IMR-90 (cell line): ENCODE measurements around the gene WHRN. TPM values are rescaled to one million over a fixed set of nuclear protein-coding genes. Genes with fewer than 3 reads are reported as not detected.

Source experiments
- ATAC-seq: fragments of 200-7000 bp; cut with Tn5 transposase; 2 replicates; pipeline ENCODE4 v1.9.1; 2020; ENCODE audit warnings: low read depth, mild to moderate bottlenecking, moderate library complexity
- BruUV-seq: library from RNA; stranded (reverse); fragments of 400-500 nt; replicated peaks from 2 replicates; lab custom pipeline; 2021; lab: Mats Ljungman, UMichigan
- CTCF ChIA-PET: fragments of 300-600 bp; formaldehyde crosslinking; extraction: SDS; loops from one replicate; lab custom pipeline; 2021; ENCODE audit warnings: antibody characterized with exemption; lab: Yijun Ruan, JAX
- POLR2A ChIA-PET: fragments of 300-600 bp; sonication (Branson Sonifier 250); formaldehyde crosslinking; loops from one replicate; lab custom pipeline; 2022; ENCODE audit warnings: antibody characterized with exemption; ENCODE audit not compliant: unreplicated experiment; lab: Charles Lee
- DNase-seq: peaks from one replicate; pipeline ENCODE4 v3.0.0; 2013
- H2AFZ ChIP-seq: replicated peaks from 2 replicates; pipeline ENCODE3; 2013; ENCODE audit warnings: low read length, mild to moderate bottlenecking; ENCODE audit not compliant: poor library complexity
- H2AK5ac ChIP-seq: 2 replicates; pipeline ENCODE4 v1.6.1; 2013; ENCODE audit warnings: low read depth, low read length, inconsistent platforms
- H2AK9ac ChIP-seq: replicated peaks from 2 replicates; pipeline ENCODE3; 2013; ENCODE audit warnings: mild to moderate bottlenecking, low read depth, low read length, moderate library complexity; ENCODE audit not compliant: poor library complexity
- H2BK120ac ChIP-seq: 2 replicates; pipeline ENCODE4 v1.6.1; 2013; ENCODE audit warnings: low read depth, low read length, inconsistent platforms
- H2BK15ac ChIP-seq: 3 replicates; pipeline ENCODE4 v1.6.1; 2013; ENCODE audit warnings: low read depth, low read length, inconsistent platforms
- H2BK20ac ChIP-seq: 2 replicates; pipeline ENCODE4 v1.6.1; 2013; ENCODE audit warnings: low read depth, mild to moderate bottlenecking, inconsistent platforms, low read length, moderate library complexity
- H2BK5ac ChIP-seq: 2 replicates; pipeline ENCODE4 v1.6.1; 2013; ENCODE audit warnings: mild to moderate bottlenecking, low read depth, low read length, inconsistent platforms; ENCODE audit not compliant: poor library complexity, severe bottlenecking
- H3K14ac ChIP-seq: replicated peaks from 2 replicates; pipeline ENCODE4 v1.6.1; 2013; ENCODE audit warnings: low read depth, low read length, inconsistent platforms
- H3K18ac ChIP-seq: 2 replicates; pipeline ENCODE4 v1.6.1; 2013; ENCODE audit warnings: low read depth, low read length, control low read depth
- H3K23ac ChIP-seq: 2 replicates; pipeline ENCODE4 v1.6.1; 2013; ENCODE audit warnings: low read depth, low read length, inconsistent platforms
- H3K27ac ChIP-seq: 2 replicates; pipeline ENCODE4 v1.5.1; 2013; ENCODE audit warnings: mild to moderate bottlenecking, control low read depth, low read length; ENCODE audit not compliant: insufficient read depth
- H3K27me3 ChIP-seq: 2 replicates; pipeline ENCODE4 v1.6.1; 2013; ENCODE audit warnings: low read length; ENCODE audit not compliant: control insufficient read depth, insufficient read depth
- H3K36me3 ChIP-seq: 2 replicates; pipeline ENCODE4 v1.6.1; 2013; ENCODE audit warnings: low read length, mixed read lengths; ENCODE audit not compliant: control insufficient read depth, insufficient read depth
- H3K4ac ChIP-seq: 2 replicates; pipeline ENCODE4 v1.6.1; 2013; ENCODE audit warnings: low read depth, low read length, inconsistent platforms
- H3K4me1 ChIP-seq: 2 replicates; pipeline ENCODE4 v1.6.1; 2013; ENCODE audit warnings: low read length, mixed read lengths; ENCODE audit not compliant: control insufficient read depth, insufficient read depth
- H3K4me2 ChIP-seq: 2 replicates; pipeline ENCODE4 v1.6.1; 2013; ENCODE audit warnings: low read depth, mild to moderate bottlenecking, control low read depth, low read length, moderate library complexity
- H3K4me3 ChIP-seq: 2 replicates; pipeline ENCODE4 v1.5.1; 2013; ENCODE audit warnings: low read depth, mild to moderate bottlenecking, control low read depth, low read length, moderate library complexity; ENCODE audit not compliant: insufficient read depth
- H3K56ac ChIP-seq: 2 replicates; pipeline ENCODE4 v1.6.1; 2013; ENCODE audit warnings: low read length, inconsistent platforms; ENCODE audit not compliant: insufficient read depth; ENCODE audit errors: extremely low read depth
- H3K79me1 ChIP-seq, 2 experiments: 2 replicates each; pipeline ENCODE4 v1.6.1; 2013; ENCODE audit warnings: low read length in 2 of 2, inconsistent platforms in 1 of 2, low read depth in 1 of 2
- H3K9ac ChIP-seq: 2 replicates; pipeline ENCODE4 v1.6.1; 2013; ENCODE audit warnings: low read depth, low read length, control low read depth
- H3K9me1 ChIP-seq: 2 replicates; pipeline ENCODE4 v1.6.1; 2013; ENCODE audit warnings: low read length, inconsistent platforms; ENCODE audit not compliant: insufficient read depth
- H3K9me3 ChIP-seq: 2 replicates; pipeline ENCODE4 v1.6.1; 2013; ENCODE audit warnings: low read length; ENCODE audit not compliant: control insufficient read depth, insufficient read depth
- H4K20me1 ChIP-seq: 2 replicates; pipeline ENCODE4 v1.6.1; 2013; ENCODE audit warnings: low read length, inconsistent platforms; ENCODE audit not compliant: insufficient read depth
- H4K5ac ChIP-seq: 2 replicates; pipeline ENCODE4 v1.6.1; 2013; ENCODE audit warnings: mild to moderate bottlenecking, low read depth, low read length, control low read depth
- H4K8ac ChIP-seq, 2 experiments: 2 replicates each; pipeline ENCODE4 v1.6.1; 2013; ENCODE audit warnings: low read depth in 2 of 2, low read length in 2 of 2, control low read depth in 1 of 2, inconsistent platforms in 1 of 2
- H4K91ac ChIP-seq: 2 replicates; pipeline ENCODE4 v1.6.1; 2013; ENCODE audit warnings: low read depth, low read length, inconsistent platforms; ENCODE audit not compliant: insufficient read depth
- BHLHE40 ChIP-seq: fragments of 150-350 bp; IDR thresholded peaks from 2 replicates; pipeline ENCODE4 v1.6.1; 2016; ENCODE audit warnings: mild to moderate bottlenecking, low read depth, low read length
- ELK1 ChIP-seq: fragments of 150-350 bp; IDR thresholded peaks from 2 replicates; pipeline ENCODE4 v1.6.1; 2016; ENCODE audit warnings: low read depth, mild to moderate bottlenecking, low read length, moderate library complexity, borderline replicate concordance
- MAFK ChIP-seq: IDR thresholded peaks from 2 replicates; pipeline ENCODE4 v1.6.1; 2012; ENCODE audit warnings: low read depth, low read length, improper control_type of control experiment
- WGBS, 2 experiments: methylation state at CpG; one replicate each; pipeline versions ENCODE4 v1.1.5 to v1.1.7; 2013; ENCODE audit warnings: missing lambda C conversion rate in 2 of 2; ENCODE audit not compliant: insufficient read length in 1 of 2; ENCODE audit errors: extremely low coverage in 2 of 2; 5-methylcytosine and 5-hydroxymethylcytosine counted together
- dilution Hi-C: fragments of 300-500 bp; cut with HindIII; formaldehyde crosslinking; loops from one replicate; pipeline ENCODE4 v1.14.3; 2018; ENCODE audit warnings: low sequenced_read_pairs; ENCODE audit not compliant: unreplicated experiment
- in situ Hi-C: fragments of 300-500 bp; cut with MboI; formaldehyde crosslinking; loops from 3 replicates; pipeline ENCODE4 v1.14.3; 2019; ENCODE audit warnings: low sequenced_read_pairs, inconsistent platforms, mixed read lengths
- intact Hi-C: fragments of 100-400 bp; cut with micrococcal nuclease; formaldehyde crosslinking; loops from 2 replicates; pipeline ENCODE4 v1.10.0; 2022
- polyA plus RNA-seq, 3 experiments: library from polyadenylated mRNA; depleted of rRNA; stranded (reverse); fragments of >200 nt; gene quantifications; 2 replicates each; pipeline ENCODE4 v1.2.3, GENCODE V29; 2012; ENCODE audit warnings: low replicate concordance in 1 of 3
- total RNA-seq: library from RNA; depleted of rRNA; stranded (reverse); fragments of >200 nt; gene quantifications from 2 replicates; pipeline ENCODE4 v1.2.3, GENCODE V29; 2012

WHRN gene
- total and polyA plus RNA-seq, 2 of the 4 experiments (the other 2 are of a cell fraction) = 0.18 to 2.6 TPM

DNA sequence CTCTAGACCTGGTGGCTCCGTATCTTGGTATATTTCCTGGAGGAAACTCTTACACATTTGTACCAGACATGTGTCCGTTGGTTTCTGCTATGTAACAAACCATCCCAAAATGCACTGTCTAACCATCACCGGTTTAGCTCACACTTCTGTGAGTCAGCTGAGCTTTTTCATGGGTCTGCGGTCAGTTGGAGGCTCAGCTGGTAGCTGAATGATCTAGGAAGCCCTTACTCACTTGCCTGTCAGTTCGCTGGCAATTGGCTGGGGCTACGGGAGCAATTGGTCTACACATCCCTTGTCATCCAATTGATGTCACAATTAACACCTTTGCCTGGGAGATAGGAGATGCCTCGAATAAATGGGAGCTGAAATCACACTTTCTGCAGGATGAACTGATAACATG lies 11.6 kb upstream of the WHRN start:
- in situ Hi-C loops = no loop called here
- Histone ChIP-seq H3K4me3 (no peak overlapping the region), H3K9me1 (no peaks in the 10 kb centered on the region; the same call in 1 of the 2 replicates), H3K27ac (no peak overlapping the region), H2AFZ (no peak overlapping the region), H4K20me1 (no peaks in the 10 kb centered on the region), H3K27me3 (peaks cover 26% of the 10 kb centered on the region), H3K14ac (no peak overlapping the region), H3K36me3 (no peaks in the 10 kb centered on the region), H2AK5ac (no peak overlapping the region), H3K9ac (no peak overlapping the region), H2BK5ac (no peak overlapping the region), H3K23ac (no peak overlapping the region), H3K4ac (no peak overlapping the region), H2BK120ac (no peak overlapping the region), H2AK9ac (peak overlapping the region; percentile 48), H3K79me1 (no peaks in the 10 kb centered on the region), H4K8ac (no peak overlapping the region), H4K5ac (no peak overlapping the region), H3K56ac (no peak overlapping the region), H2BK20ac (no peak overlapping the region), H4K91ac (no peak overlapping the region), H3K4me2 (no peak overlapping the region), H3K4me1 (no peaks in the 10 kb centered on the region), H2BK15ac (no peak overlapping the region), H3K18ac (no peak overlapping the region), H3K9me3 (0 out of 2 replicates have a peak, but pooled peaks cover 1% of the 10 kb centered on the region)
- intact Hi-C loops = no loop called here
- peak; percentile 61 for DNase-seq
- dilution Hi-C loops = no loop called here
- no peak for ATAC-seq
- ChIA-PET CTCF (interaction anchor here (1.5 kb wide), 1 partner anchor 136 kb away, joined by 4 read pairs; no protein-coding TSS in a partner anchor), POLR2A (no interaction called here)
- no peak for TF ChIP-seq ELK1
- TF ChIP-seq MAFK = no peak
- peak; percentile 34; the same call in 1 of the 2 replicates for TF ChIP-seq BHLHE40
- WGBS, 2 experiments = 65% methylated on average over 2 of the region's 7 CpGs; no CpG with 5 or more reads in 1 of the 2 experiments
- no TSS peak for BruUV-seq
